GM19023 (cell line): ENCODE results near the gene PDLIM3.
"Not testable (repeated sequence)": the region's sequence is repeated elsewhere in the genome, so short reads cannot be mapped to it uniquely, and the experiment has no call there.

ENCODE experiments used
- ATAC-seq: cut with Tn5 transposase; IDR thresholded peaks from one replicate; pipeline ENCODE4 v1.9.1; 2021; ENCODE audit warnings: mild to moderate bottlenecking, moderate library complexity; ENCODE audit not compliant: unreplicated experiment

Gene PDLIM3, protein sequence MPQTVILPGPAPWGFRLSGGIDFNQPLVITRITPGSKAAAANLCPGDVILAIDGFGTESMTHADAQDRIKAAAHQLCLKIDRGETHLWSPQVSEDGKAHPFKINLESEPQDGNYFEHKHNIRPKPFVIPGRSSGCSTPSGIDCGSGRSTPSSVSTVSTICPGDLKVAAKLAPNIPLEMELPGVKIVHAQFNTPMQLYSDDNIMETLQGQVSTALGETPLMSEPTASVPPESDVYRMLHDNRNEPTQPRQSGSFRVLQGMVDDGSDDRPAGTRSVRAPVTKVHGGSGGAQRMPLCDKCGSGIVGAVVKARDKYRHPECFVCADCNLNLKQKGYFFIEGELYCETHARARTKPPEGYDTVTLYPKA

GRCh38 chr4:185534866-185535611 lies at the start of gene PDLIM3:
PDLIM3 (minus strand) TSS chr4:185535507; CDS start chr4:185535434, 73 bp downstream.
- ATAC-seq = no peak

- no peak for ATAC-seq
Measured at GRCh38 chr4:185583813-185584212, 48.5 kb upstream of the PDLIM3 start.

GRCh38 chr4:185582651-185583400 lies 47.5 kb upstream of the PDLIM3 start:
- ATAC-seq = no peak

GRCh38 chr4:185580699-185581098 lies 45.4 kb upstream of the PDLIM3 start:
- ATAC-seq = no peak

DNA sequence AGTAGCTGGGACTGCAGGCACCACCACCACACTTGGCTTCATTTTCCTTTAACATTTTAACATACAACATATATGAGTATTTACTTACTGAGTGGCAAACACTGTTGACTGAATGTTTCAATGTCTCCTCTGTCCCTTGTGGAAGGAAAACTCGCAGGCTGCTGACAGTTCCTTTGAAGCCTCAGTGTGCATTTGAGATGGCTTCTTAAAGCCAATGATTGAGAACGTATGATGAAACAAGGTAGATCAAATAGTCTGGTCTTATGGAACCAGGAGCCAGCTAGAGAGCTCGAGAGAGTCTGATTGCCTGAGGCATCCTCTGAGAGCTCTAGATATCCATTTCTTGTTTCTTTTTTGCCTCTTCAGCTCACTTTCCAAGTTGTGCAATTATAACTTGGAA lies 43.0 kb upstream of the PDLIM3 start:
- no peak for ATAC-seq

GRCh38 chr4:185576962-185577950 lies 41.9 kb upstream of the PDLIM3 start:
- no peak for ATAC-seq

GRCh38 chr4:185576314-185576961 lies 41.1 kb upstream of the PDLIM3 start:
- no peak for ATAC-seq

- ATAC-seq = no peak
Measured at GRCh38 chr4:185573651-185574199, 38.4 kb upstream of the PDLIM3 start.

DNA sequence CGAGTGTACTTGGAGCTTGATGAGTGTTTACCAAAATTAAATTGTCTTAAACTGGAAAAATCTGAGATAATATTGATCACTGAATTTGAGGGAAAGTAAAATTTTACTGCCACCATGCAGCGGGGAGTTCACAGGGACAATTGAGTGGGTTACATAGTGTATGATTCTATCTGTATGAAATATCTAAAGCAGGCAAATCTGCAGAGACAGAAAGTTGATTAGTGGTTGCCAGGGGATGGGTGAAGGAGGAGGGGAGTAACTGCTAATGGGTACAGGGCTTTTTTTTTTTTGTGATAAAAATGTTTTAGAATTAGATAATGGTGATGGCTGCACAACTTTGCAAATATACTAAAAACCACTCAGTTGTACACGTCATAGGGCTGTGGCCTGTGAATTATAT lies 35.4 kb upstream of the PDLIM3 start:
- no peak for ATAC-seq

GRCh38 chr4:185567381-185568376 lies 32.4 kb upstream of the PDLIM3 start:
- no peak for ATAC-seq

- ATAC-seq = no peak
Measured at GRCh38 chr4:185566972-185567371, 31.7 kb upstream of the PDLIM3 start.

DNA sequence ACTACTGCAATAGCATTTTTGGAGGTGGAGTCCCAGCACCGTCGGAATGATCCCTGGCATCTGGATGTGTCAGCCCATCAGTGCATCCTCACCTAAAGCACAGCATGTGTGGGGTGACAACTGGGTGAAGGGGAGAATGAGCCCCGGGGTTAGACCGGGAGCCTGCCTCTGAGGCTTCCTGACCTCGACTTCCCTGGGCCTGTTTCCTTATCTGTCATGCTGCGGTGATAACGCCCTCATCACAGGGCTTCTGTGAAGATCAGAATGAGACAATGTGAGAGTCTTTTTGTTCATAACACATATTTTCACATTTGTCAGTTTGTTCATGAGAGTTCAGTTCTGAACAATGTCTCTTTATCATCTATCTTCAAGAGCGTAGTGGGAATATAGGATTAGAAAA lies 31.1 kb upstream of the PDLIM3 start:
- ATAC-seq = no peak

GRCh38 chr4:185565696-185566095 lies 30.4 kb upstream of the PDLIM3 start:
- no peak for ATAC-seq

DNA sequence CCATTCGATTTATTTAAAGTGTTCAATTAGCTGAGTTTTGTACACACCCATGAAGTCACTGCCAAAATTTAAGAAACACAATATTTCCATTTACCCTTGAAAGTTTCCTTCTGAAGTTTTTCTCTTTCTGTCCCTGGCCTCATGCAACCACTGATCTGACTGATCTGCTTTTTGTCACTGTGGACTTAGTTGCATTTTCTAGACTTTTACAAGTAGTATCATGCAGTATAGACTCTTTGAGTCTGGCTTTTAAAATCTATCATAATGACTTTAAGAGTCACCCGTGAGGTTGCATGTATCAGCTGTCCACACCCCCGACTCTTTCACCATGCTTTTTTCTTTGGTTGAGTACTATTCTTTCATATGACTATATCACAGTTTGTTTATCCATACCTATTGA lies 29.0 kb upstream of the PDLIM3 start:
- no peak for ATAC-seq

GRCh38 chr4:185562531-185562930 lies 27.2 kb upstream of the PDLIM3 start:
- no peak for ATAC-seq

DNA sequence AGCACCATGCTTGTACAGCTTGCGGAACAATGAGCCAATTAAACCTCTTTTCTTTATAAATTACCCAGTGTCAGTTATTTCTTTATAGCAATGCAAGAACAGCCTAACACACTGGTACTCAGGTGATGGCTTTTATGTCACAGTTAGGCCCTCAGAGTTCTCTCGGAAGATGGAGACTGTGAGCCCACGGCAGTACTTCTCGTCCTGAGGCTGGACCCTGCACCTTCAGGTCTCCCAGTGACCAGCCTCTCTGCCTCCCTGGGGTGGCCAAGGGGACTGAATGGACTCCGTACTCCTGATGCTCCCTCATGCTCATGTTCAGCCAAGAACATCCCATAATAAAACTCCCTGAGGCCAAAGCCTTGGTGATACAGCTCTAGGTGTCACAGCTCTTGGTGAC lies 25.0 kb upstream of the PDLIM3 start:
- no peak for ATAC-seq

- no peak for ATAC-seq
Measured at GRCh38 chr4:185559915-185560281, 24.6 kb upstream of the PDLIM3 start.

GRCh38 chr4:185559251-185559914 lies 24.1 kb upstream of the PDLIM3 start:
- ATAC-seq = not testable (repeated sequence)
